22Rv1 (cell line): ENCODE measurements around the gene SEMA7A.

Experiments
- H3K27ac ChIP-seq: fragments of 450-650 bp; 2 replicates; pipeline ENCODE4 v1.5.1; 2017
- CTCF ChIP-seq: fragments of 450-650 bp; IDR thresholded peaks from 2 replicates; pipeline ENCODE4 v1.5.1; 2017; ENCODE audit warnings: mild to moderate bottlenecking
- ZFX ChIP-seq: fragments of 450-650 bp; IDR thresholded peaks from 2 replicates; pipeline ENCODE4 v1.6.1; 2017; ENCODE audit warnings: antibody characterized with exemption, borderline replicate concordance

SEMA7A gene

DNA sequence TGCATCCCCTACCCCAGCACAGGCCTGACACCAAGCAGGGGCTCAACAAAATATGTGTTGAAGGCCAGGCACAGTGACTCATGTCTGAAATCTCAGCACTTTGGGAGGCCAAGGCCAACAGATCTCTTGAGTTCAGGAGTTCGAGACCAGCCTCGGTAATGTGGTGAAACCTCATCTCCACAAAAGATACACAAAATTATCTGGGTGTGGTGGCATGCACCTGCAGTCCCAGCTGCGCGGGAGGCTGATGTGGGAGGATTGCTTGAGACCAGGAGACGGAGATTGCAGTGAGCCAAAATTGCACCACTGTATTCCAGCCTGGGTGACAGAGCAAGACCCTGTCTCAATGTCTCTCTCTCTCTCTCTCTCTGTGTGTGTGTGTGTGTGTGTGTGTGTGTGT lies 35.6 kb downstream of the SEMA7A start:
- TF ChIP-seq ZFX = no peak
- TF ChIP-seq CTCF = no peak
- no peak overlapping the region for H3K27ac ChIP-seq

DNA sequence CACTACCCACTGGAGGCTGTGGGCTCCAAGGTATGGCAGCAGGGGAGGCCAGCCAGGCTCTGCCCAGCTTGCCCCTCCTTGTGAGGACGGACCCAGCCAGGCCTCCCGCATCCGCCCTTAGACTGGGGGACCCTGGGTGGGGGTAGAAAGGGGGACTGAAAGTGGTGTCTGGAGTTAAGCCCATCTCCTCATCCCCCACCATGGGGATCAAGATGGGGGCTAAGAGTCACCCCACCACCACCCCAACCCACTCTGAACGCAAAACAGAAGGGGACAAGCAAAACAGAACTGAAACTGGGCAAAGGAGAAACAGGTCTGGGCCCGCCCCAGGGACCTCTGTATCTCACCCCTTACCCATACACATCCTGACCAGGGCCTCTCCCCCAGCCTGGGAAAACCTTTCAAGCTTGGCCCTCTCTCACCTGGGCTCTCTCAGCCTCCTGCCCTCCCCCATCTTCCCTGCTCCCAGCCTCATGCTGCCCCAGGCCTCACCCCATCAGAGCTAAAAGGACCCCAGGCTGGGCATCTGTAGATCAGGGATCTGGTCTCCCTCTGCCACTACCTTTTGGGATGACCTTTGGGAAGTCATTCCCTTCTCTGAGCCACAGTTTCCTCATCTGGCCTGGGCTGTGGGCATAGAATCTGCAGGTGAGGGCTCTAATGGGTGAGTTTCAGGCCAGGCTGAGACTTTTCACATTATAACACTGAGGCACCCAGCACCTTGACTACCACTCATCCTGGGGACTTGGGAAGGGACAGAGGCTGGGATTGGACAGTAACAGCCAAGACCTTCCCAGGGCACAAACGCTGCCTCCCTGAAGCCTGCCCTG lies 36.3 kb downstream of the SEMA7A start:
- TF ChIP-seq ZFX (no peak), CTCF (no peak)

DNA sequence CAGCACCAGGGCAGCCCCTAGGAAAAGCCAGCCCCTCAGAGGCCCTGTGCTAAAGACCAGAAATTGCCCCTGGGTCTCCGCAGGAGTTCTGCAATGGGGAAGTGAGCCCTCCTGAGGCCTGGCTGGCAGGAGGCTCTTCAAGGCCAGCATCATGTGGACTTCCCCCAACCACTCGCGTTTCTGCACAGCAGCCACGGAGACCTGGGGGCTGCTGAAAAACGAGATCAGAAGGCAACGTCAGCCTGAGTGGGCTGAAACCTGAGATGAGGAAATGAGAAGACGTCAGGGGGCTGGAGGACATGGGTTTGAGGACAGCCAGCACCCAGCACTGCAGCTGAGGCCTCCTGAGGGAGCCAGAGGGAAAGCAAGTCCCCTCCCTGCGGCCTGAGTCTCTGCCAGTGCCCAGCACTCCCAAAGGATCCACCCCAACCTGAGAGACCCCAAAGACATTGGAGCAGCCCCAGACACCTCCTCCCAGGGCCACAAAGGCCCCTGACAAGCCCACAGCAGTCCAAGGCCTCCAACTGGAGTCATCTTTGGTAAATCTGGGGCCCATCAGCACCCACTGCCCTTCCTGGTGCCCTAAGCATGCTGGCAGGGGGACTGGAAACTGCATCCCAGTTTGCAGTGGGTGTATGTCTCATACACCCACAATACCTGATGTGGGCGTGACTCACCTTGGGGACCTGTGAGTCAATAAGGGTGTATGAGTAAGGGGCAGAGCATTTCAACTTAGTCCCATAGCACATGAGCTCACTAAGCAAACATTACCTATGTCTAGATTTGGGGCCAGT lies 37.1 kb downstream of the SEMA7A start:
- H3K27ac ChIP-seq = no peak overlapping the region
- TF ChIP-seq ZFX = no peak
- TF ChIP-seq CTCF = no peak

More for the DNA sequence above, 36.3 kb downstream of the SEMA7A start:
- no peak overlapping the region for H3K27ac ChIP-seq

GRCh38 chr15:74396146-74396438 lies 37.7 kb downstream of the SEMA7A start:
- TF ChIP-seq CTCF (no peak), ZFX (no peak)
- no peak overlapping the region for H3K27ac ChIP-seq

DNA sequence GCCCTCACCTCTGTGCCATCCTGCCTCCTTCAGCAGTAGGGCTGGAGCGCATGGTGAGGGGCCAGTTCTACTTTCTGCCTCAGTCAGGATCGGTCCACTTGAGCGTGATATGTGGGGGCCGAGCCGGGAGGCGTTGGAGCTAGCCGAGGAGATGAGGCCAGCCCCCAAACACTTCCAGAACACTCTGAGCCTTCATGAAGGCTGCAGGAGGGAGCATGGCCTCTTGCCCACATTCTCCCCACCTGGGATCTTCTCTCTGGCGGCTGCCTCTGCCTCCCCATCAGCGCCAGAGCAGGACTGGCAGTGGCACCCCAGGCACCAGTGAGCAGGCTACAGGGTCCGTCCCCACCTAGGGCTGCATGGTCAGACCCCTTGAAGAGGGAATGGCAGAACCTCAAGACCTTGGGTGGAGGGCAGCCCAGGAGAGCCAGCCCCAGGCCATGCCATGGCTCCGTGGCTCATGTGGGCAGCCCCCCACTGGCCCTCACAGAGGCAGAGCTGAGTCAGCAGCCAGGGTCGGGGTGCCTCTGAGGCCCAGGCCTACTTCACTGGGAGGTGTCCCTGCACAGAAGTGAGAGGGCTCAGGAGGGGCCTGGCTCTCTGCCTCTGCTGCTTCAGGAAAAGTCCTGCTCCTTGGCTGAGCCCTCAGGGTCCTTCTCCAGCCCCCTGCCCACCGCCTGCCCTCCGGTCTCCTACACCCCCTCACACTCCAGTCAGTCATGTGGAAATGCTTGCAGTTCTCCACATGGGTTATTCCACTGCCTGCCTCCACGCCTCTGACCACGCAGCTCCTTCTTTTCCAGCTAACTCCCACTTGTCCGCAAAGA lies 38.2 kb downstream of the SEMA7A start:
- H3K27ac ChIP-seq = no peak overlapping the region
- no peak for TF ChIP-seq ZFX
- no peak for TF ChIP-seq CTCF

- TF ChIP-seq CTCF (no peak), ZFX (no peak)
- H3K27ac ChIP-seq = no peak overlapping the region
Measured at GRCh38 chr15:74394090-74394846, 39.5 kb downstream of the SEMA7A start.
